ENCODE results near the gene TINCR. TPM values are rescaled to one million over a fixed set of nuclear protein-coding genes. Genes with fewer than 3 reads are reported as not detected.

TINCR gene
- total RNA-seq (ENCODE audit: low replicate concordance): under 0.01 and 0.08 TPM in 2 replicates

DNA sequence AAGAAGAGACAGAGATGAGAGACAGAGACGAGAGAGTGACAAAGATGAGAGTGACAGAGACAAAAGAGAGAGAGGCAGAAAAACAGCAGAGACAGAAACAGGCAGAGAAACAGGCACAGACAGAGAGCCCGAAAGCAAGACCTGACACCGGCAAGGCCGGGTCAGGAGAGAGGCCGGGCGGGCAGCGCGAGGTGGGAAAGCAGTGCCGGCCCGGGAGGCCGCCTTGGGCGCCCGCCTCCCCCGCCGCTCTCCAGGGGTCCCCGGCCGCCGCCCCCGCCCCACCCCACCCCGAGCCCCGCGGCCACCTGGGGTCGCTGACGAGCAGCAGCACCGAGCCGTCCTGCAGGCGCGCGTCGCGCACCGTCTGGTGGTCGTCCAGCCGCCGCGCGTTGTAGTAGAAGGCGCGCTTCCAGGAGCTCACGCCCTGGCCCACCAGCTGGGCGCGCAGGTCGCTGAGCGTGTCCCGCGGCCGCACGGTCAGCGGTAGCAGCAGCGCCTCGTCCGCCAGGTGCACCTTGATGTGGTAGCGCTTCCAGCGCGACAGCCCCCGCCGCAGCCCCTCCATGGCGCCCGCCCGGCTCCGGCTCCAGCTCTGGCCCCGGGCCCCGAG, at the start of gene TINCR:
Gene TINCR, minus strand, starts transcription at position 594 of the 610 bp plus-strand sequence.

Other genes starting within 250 kb of the TINCR start
- gene PTPRS, start 227.1 kb downstream of the TINCR start, total RNA-seq (ENCODE audit: low replicate concordance): 79.3 and 102 TPM in 2 replicates
- not detected in 2 replicates for gene ZNRF4, start 112.5 kb downstream of the TINCR start, total RNA-seq (ENCODE audit: low replicate concordance)
- gene SAFB2, start 54.8 kb upstream of the TINCR start, total RNA-seq (ENCODE audit: low replicate concordance): 24.9 and 72.8 TPM in 2 replicates
- gene SAFB, start 55.1 kb upstream of the TINCR start, total RNA-seq (ENCODE audit: low replicate concordance): 44.8 and 50.3 TPM in 2 replicates
- 50.3 and 83.6 TPM in 2 replicates for gene MICOS13, start 112.6 kb upstream of the TINCR start, total RNA-seq (ENCODE audit: low replicate concordance)
- 10.1 and 11.3 TPM in 2 replicates for gene HSD11B1L, start 113.1 kb upstream of the TINCR start, total RNA-seq (ENCODE audit: low replicate concordance)
- gene RPL36, start 122.3 kb upstream of the TINCR start, total RNA-seq (ENCODE audit: low replicate concordance): 777 and 840 TPM in 2 replicates
- gene LONP1, start 152.2 kb upstream of the TINCR start, total RNA-seq (ENCODE audit: low replicate concordance): 116 and 155 TPM in 2 replicates
- not detected in 2 replicates for gene CATSPERD, start 152.7 kb upstream of the TINCR start, total RNA-seq (ENCODE audit: low replicate concordance)
- gene PRR22, start 216.8 kb upstream of the TINCR start, total RNA-seq (ENCODE audit: low replicate concordance): 0.08 TPM in 1 of 2 replicates, not detected in the other
- gene DUS3L, start 223.2 kb upstream of the TINCR start, total RNA-seq (ENCODE audit: low replicate concordance): 22.6 and 40.2 TPM in 2 replicates
- gene NRTN, start 237.1 kb upstream of the TINCR start, total RNA-seq (ENCODE audit: low replicate concordance): not detected in 2 replicates

Measured in smooth muscle cell of the coronary artery (primary cell).